Suprapubic skin (tissue), 4 donors: ENCODE data around the gene LRIT1.

ENCODE experiments used
- EP300 ChIP-seq: sonication (generic); formaldehyde crosslinking; IDR thresholded peaks from one replicate; pipeline ENCODE4 v1.6.1; 2017; ENCODE audit warnings: antibody characterized with exemption
- POLR2A ChIP-seq, 2 donors: fragments of 450-650 bp; IDR thresholded peaks; one replicate each; pipeline ENCODE4 v1.6.1; 2017; ENCODE audit warnings: antibody characterized with exemption in 2 of 2, mild to moderate bottlenecking in 2 of 2, moderate library complexity in 2 of 2
- POLR2AphosphoS5 ChIP-seq, 3 donors: sonication (generic); formaldehyde crosslinking; IDR thresholded peaks; one replicate each; pipeline ENCODE4 v1.6.1; 2017; ENCODE audit warnings: antibody characterized with exemption in 3 of 3
- TF ChIP-seq, protein P1 (sequence below), 2 donors: fragments of 200-600 bp in 1 of 2; fragments of 450-650 bp in 1 of 2; sonication (generic) in 1 of 2; IDR thresholded peaks; one replicate each; pipeline ENCODE4 v1.5.1; 2016 to 2019; ENCODE audit warnings: antibody characterized with exemption in 2 of 2, mild to moderate bottlenecking in 1 of 2, moderate library complexity in 1 of 2

DNA sequence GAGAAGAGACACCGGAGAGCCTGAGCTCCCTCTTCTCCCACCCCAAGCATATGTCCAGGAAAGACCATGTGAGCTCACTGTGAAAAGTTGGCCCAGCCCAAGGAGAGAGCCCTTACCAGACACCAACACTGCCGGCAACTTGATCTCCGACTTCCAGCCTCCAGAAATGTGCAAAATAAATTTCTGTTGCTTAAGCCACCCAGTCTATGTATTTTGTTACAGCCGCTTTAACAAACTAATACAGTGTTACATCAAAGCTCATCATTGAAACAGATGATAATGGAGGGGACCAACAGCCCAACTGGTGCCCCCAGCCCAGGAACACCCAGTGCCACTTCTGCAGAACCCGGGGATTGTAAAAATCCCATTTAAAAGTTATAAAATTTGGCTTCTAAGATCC is 22.4 kb upstream of the LRIT1 start:
- no peak for TF ChIP-seq POLR2A (IDR thresholded peaks at IDR 0.05)
- TF ChIP-seq, protein P1, sequence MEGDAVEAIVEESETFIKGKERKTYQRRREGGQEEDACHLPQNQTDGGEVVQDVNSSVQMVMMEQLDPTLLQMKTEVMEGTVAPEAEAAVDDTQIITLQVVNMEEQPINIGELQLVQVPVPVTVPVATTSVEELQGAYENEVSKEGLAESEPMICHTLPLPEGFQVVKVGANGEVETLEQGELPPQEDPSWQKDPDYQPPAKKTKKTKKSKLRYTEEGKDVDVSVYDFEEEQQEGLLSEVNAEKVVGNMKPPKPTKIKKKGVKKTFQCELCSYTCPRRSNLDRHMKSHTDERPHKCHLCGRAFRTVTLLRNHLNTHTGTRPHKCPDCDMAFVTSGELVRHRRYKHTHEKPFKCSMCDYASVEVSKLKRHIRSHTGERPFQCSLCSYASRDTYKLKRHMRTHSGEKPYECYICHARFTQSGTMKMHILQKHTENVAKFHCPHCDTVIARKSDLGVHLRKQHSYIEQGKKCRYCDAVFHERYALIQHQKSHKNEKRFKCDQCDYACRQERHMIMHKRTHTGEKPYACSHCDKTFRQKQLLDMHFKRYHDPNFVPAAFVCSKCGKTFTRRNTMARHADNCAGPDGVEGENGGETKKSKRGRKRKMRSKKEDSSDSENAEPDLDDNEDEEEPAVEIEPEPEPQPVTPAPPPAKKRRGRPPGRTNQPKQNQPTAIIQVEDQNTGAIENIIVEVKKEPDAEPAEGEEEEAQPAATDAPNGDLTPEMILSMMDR (IDR thresholded peaks at IDR 0.05) = no peak
- no peak for TF ChIP-seq POLR2AphosphoS5 (IDR thresholded peaks at IDR 0.05)
- TF ChIP-seq EP300 = no peak
